OCI-M1 (cell line): ENCODE data around the gene SLC15A2.
"Not testable (repeated sequence)": the region's sequence is repeated elsewhere in the genome, so short reads cannot be mapped to it uniquely, and the experiment has no call there.

ENCODE experiments used
- DNase-seq: peaks from one replicate; lab custom pipeline; 2025; lab: John Stamatoyannopoulos, UW

SLC15A2 gene

GRCh38 chr3:121894301-121894990 is at the start of gene SLC15A2:
TSS of gene SLC15A2 (plus strand) at chr3:121894401. CDS start at chr3:121894477, 76 bp downstream.
- DNase-seq = no peak

GRCh38 chr3:121844892-121845291 is 49.3 kb upstream of the SLC15A2 start:
- DNase-seq = no peak

- DNase-seq = no peak
These were observed 41.9 kb upstream of the SLC15A2 start for GRCh38 chr3:121852256-121852655.

- DNase-seq = peak; percentile 37
These were observed 38.6 kb upstream of the SLC15A2 start for GRCh38 chr3:121855555-121855954.

GRCh38 chr3:121857778-121858177 is 36.4 kb upstream of the SLC15A2 start:
- not testable (repeated sequence) for DNase-seq

- DNase-seq = not testable (repeated sequence)
These were observed 31.0 kb upstream of the SLC15A2 start for GRCh38 chr3:121863247-121863646.

- no peak for DNase-seq
These were observed 30.4 kb upstream of the SLC15A2 start for GRCh38 chr3:121863801-121864200.

- DNase-seq = peak; percentile 47
These were observed 24.5 kb upstream of the SLC15A2 start for GRCh38 chr3:121869736-121870135.

- DNase-seq = peak; percentile 34
These were observed 23.5 kb upstream of the SLC15A2 start for GRCh38 chr3:121870717-121871116.

GRCh38 chr3:121871430-121871829 is 22.8 kb upstream of the SLC15A2 start:
- DNase-seq = peak; percentile 72

- DNase-seq = no peak
These were observed 15.8 kb upstream of the SLC15A2 start for GRCh38 chr3:121878411-121878810.

GRCh38 chr3:121883507-121883906 is 10.7 kb upstream of the SLC15A2 start:
- DNase-seq = peak; percentile 57

- DNase-seq = no peak
These were observed 8.8 kb upstream of the SLC15A2 start for GRCh38 chr3:121885386-121885785.

GRCh38 chr3:121895121-121895520 is 920 bp downstream of the SLC15A2 start:
- no peak for DNase-seq

GRCh38 chr3:121895736-121896135 is 1.5 kb downstream of the SLC15A2 start:
- no peak for DNase-seq

GRCh38 chr3:121896823-121897222 is 2.6 kb downstream of the SLC15A2 start:
- DNase-seq = no peak

- no peak for DNase-seq
These were observed 3.1 kb downstream of the SLC15A2 start for GRCh38 chr3:121897296-121897695.

GRCh38 chr3:121913305-121913990 is 19.2 kb downstream of the SLC15A2 start:
- DNase-seq = no peak

GRCh38 chr3:121914081-121914998 is 20.1 kb downstream of the SLC15A2 start:
- no peak for DNase-seq

GRCh38 chr3:121916189-121916588 is 22.0 kb downstream of the SLC15A2 start:
- DNase-seq = no peak

- no peak for DNase-seq
These were observed 24.7 kb downstream of the SLC15A2 start for GRCh38 chr3:121918779-121919483.

- DNase-seq = no peak
These were observed 30.5 kb downstream of the SLC15A2 start for GRCh38 chr3:121924734-121925133.
